PC-9 (cell line): ENCODE results near the gene SEPHS2. TPM values are rescaled to one million over a fixed set of nuclear protein-coding genes. Genes with fewer than 3 reads are reported as not detected.
"Not testable (repeated sequence)": the region's sequence is repeated elsewhere in the genome, so short reads cannot be mapped to it uniquely, and the experiment has no call there.

Experiments used
- BruUV-seq: library from RNA; stranded (reverse); fragments of 400-500 nt; replicated peaks from 2 replicates; lab custom pipeline; 2021; lab: Mats Ljungman, UMichigan
- CTCF ChIA-PET: fragments of 300-600 bp; sonication (Branson Sonifier 250); formaldehyde crosslinking; loops from one replicate; lab custom pipeline; 2022; ENCODE audit warnings: antibody characterized with exemption; lab: Charles Lee
- POLR2A ChIA-PET: fragments of 300-600 bp; sonication (Branson Sonifier 250); formaldehyde crosslinking; loops from one replicate; lab custom pipeline; 2022; ENCODE audit warnings: antibody characterized with exemption; ENCODE audit not compliant: unreplicated experiment; lab: Charles Lee
- DNase-seq, 2 experiments: peaks; one replicate each; pipeline versions ENCODE4 v3.0.0 to v3.0.0-alpha.2; 2015 to 2022; ENCODE audit warnings: mixed read lengths in 1 of 2
- H2AFZ ChIP-seq: fragments of 200-600 bp; sonication (generic); 2 replicates; pipeline ENCODE4 v1.8.1; 2017; ENCODE audit warnings: antibody characterized with exemption
- H3F3A ChIP-seq: fragments of 200-600 bp; sonication (generic); 2 replicates; pipeline ENCODE4 v1.8.1; 2017; ENCODE audit warnings: antibody characterized with exemption, mild to moderate bottlenecking, low read depth; ENCODE audit not compliant: insufficient read depth
- H3K27ac ChIP-seq: fragments of 200-600 bp; sonication (generic); 2 replicates; pipeline ENCODE4 v1.6.1; 2016; ENCODE audit warnings: mixed run types
- H3K27me3 ChIP-seq: fragments of 200-600 bp; sonication (generic); 2 replicates; pipeline ENCODE4 v1.6.1; 2016; ENCODE audit warnings: low read depth, mixed run types; ENCODE audit not compliant: insufficient read depth
- H3K36me3 ChIP-seq: fragments of 200-600 bp; sonication (generic); 2 replicates; pipeline ENCODE4 v1.6.1; 2016; ENCODE audit warnings: low read depth, mixed run types
- H3K4me1 ChIP-seq: fragments of 200-600 bp; sonication (generic); replicated peaks from 2 replicates; pipeline ENCODE4 v1.6.1; 2016; ENCODE audit warnings: mixed run types; ENCODE audit not compliant: insufficient read depth
- H3K4me2 ChIP-seq: fragments of 200-600 bp; sonication (generic); 2 replicates; pipeline ENCODE4 v1.6.1; 2017; ENCODE audit warnings: mixed run types
- H3K4me3 ChIP-seq: fragments of 200-600 bp; sonication (generic); 2 replicates; pipeline ENCODE4 v1.6.1; 2016; ENCODE audit warnings: mixed run types
- H3K79me2 ChIP-seq: fragments of 200-600 bp; sonication (generic); 2 replicates; pipeline ENCODE4 v1.6.1; 2017; ENCODE audit warnings: low read depth, mixed run types
- H3K9me2 ChIP-seq: fragments of 200-600 bp; sonication (generic); 2 replicates; pipeline ENCODE4 v1.8.1; 2017; ENCODE audit warnings: mild to moderate bottlenecking; ENCODE audit not compliant: insufficient read depth
- H3K9me3 ChIP-seq: fragments of 200-600 bp; sonication (generic); 2 replicates; pipeline ENCODE4 v1.8.1; 2016; ENCODE audit warnings: low read depth; ENCODE audit not compliant: insufficient read depth
- H4K20me1 ChIP-seq: fragments of 200-600 bp; sonication (generic); 2 replicates; pipeline ENCODE4 v1.8.1; 2017; ENCODE audit not compliant: insufficient read depth
- CTCF ChIP-seq: fragments of 200-600 bp; sonication (generic); conservative IDR thresholded peaks from 2 replicates; pipeline ENCODE4 v1.6.1; 2017; ENCODE audit warnings: mixed run types, antibody characterized with exemption, mild to moderate bottlenecking, moderate library complexity
- EZH2 ChIP-seq: fragments of 200-600 bp; sonication (generic); IDR thresholded peaks from 2 replicates; pipeline ENCODE4 v1.8.0; 2017; ENCODE audit warnings: antibody characterized with exemption, low read depth
- intact Hi-C: fragments of 100-400 bp; cut with micrococcal nuclease; formaldehyde crosslinking; loops from one replicate; pipeline ENCODE4 v1.10.0; 2022; ENCODE audit not compliant: unreplicated experiment
- total RNA-seq: library from RNA; stranded (reverse); gene quantifications from 2 replicates; pipeline ENCODE4 v1.2.3, GENCODE V29; 2021

Gene SEPHS2
- total RNA-seq, 1 experiment from 2014 or later = 67.2 TPM

GRCh38 chr16:30481381-30481780 lies 35.7 kb upstream of the SEPHS2 start:
- no peaks in the 10 kb centered on the region for H3F3A ChIP-seq
- H3K79me2 ChIP-seq = no peaks in the 10 kb centered on the region
- no peaks in the 10 kb centered on the region for H3K36me3 ChIP-seq
- H3K9me3 ChIP-seq = no peaks in the 10 kb centered on the region
- DNase-seq = no peak
- H4K20me1 ChIP-seq = no peaks in the 10 kb centered on the region
- no peak overlapping the region for H3K4me3 ChIP-seq
- no peak overlapping the region for H3K27ac ChIP-seq
- no peak overlapping the region for H3K4me2 ChIP-seq
- H3K9me2 ChIP-seq = no peaks in the 10 kb centered on the region
- TF ChIP-seq EZH2 (no peak), CTCF (no peak)
- 0 out of 2 replicates have a peak, but pooled peaks cover 4% of the 10 kb centered on the region for H3K27me3 ChIP-seq
- BruUV-seq = no TSS peak
- H3K4me1 ChIP-seq = no peaks in the 10 kb centered on the region
- intact Hi-C loops = no loop called here
- POLR2A ChIA-PET = interaction anchor here (0.6 kb wide), 1 partner anchor 10 kb away, joined by 7 read pairs; no protein-coding TSS in a partner anchor
- CTCF ChIA-PET = no interaction called here
- H2AFZ ChIP-seq = no peak overlapping the region

- no peaks in the 10 kb centered on the region for H3K9me2 ChIP-seq
- ChIA-PET POLR2A (no interaction called here), CTCF (interaction anchor here (0.6 to 0.9 kb wide), 3 partner anchors 9 to 119 kb away, joined by 3 to 21 read pairs (median 8); no protein-coding TSS in a partner anchor)
- no peaks in the 10 kb centered on the region for H4K20me1 ChIP-seq
- no peaks in the 10 kb centered on the region for H3K36me3 ChIP-seq
- no peaks in the 10 kb centered on the region for H3K9me3 ChIP-seq
- no peak overlapping the region for H3K4me2 ChIP-seq
- H3K27ac ChIP-seq = no peak overlapping the region
- H3K4me3 ChIP-seq = no peak overlapping the region
- H2AFZ ChIP-seq = no peak overlapping the region
- H3K79me2 ChIP-seq = no peaks in the 10 kb centered on the region
- no peaks in the 10 kb centered on the region for H3F3A ChIP-seq
- BruUV-seq = no TSS peak
- TF ChIP-seq CTCF (no peak), EZH2 (no peak)
- H3K4me1 ChIP-seq = no peaks in the 10 kb centered on the region
- intact Hi-C loops = no loop called here
- DNase-seq = no peak
- peaks cover 14% of the 10 kb centered on the region; the same call in 1 of the 2 replicates for H3K27me3 ChIP-seq
Measured at GRCh38 chr16:30478766-30479478, 33.2 kb upstream of the SEPHS2 start.

GRCh38 chr16:30477773-30478172 lies 32.1 kb upstream of the SEPHS2 start:
- POLR2A ChIA-PET, H3K4me2 ChIP-seq, H3K9me3 ChIP-seq, DNase-seq, H3K36me3 ChIP-seq, H3K4me3 ChIP-seq, CTCF ChIA-PET, H4K20me1 ChIP-seq, H2AFZ ChIP-seq, H3K27ac ChIP-seq, H3F3A ChIP-seq, H3K9me2 ChIP-seq, H3K79me2 ChIP-seq, H3K4me1 ChIP-seq, BruUV-seq, intact Hi-C loops: not testable (repeated sequence)
- peaks cover 14% of the 10 kb centered on the region; the same call in 1 of the 2 replicates for H3K27me3 ChIP-seq
